IPS DF 19.7 (cell line): Measurements from ENCODE around the gene ABCA12.

Source experiments
- DNase-seq: peaks from one replicate; pipeline ENCODE4 v3.0.0-alpha.2; 2013; ENCODE audit warnings: low read depth, low spot score

The ABCA12 gene

GRCh38 chr2:215137329-215137686 is 1.1 kb downstream of the ABCA12 start:
- no peak for DNase-seq

- no peak for DNase-seq
Observed at GRCh38 chr2:215136669-215137328, 1.6 kb downstream of the ABCA12 start.

- no peak for DNase-seq
Observed at GRCh38 chr2:215120401-215120800, 18.0 kb downstream of the ABCA12 start.

GRCh38 chr2:215119847-215120246 is 18.6 kb downstream of the ABCA12 start:
- no peak for DNase-seq

GRCh38 chr2:215110918-215111317 is 27.5 kb downstream of the ABCA12 start:
- DNase-seq = no peak

- no peak for DNase-seq
Observed at GRCh38 chr2:215107216-215108056, 31.0 kb downstream of the ABCA12 start.

GRCh38 chr2:215105607-215106354 is 32.6 kb downstream of the ABCA12 start:
- no peak for DNase-seq

GRCh38 chr2:215104226-215104625 is 34.2 kb downstream of the ABCA12 start:
- no peak for DNase-seq

- DNase-seq = no peak
Observed at GRCh38 chr2:215098875-215099274, 39.6 kb downstream of the ABCA12 start.

GRCh38 chr2:215084080-215084479 is 54.3 kb downstream of the ABCA12 start:
- DNase-seq = no peak

GRCh38 chr2:215083146-215083545 is 55.3 kb downstream of the ABCA12 start:
- no peak for DNase-seq

- no peak for DNase-seq
Observed at GRCh38 chr2:215082446-215082845, 56.0 kb downstream of the ABCA12 start.

GRCh38 chr2:215080545-215080944 is 57.9 kb downstream of the ABCA12 start:
- no peak for DNase-seq

- DNase-seq = no peak
Observed at GRCh38 chr2:215071676-215072075, 66.8 kb downstream of the ABCA12 start.

- no peak for DNase-seq
Observed at GRCh38 chr2:215068399-215068798, 70.0 kb downstream of the ABCA12 start.

GRCh38 chr2:215066124-215066523 is 72.3 kb downstream of the ABCA12 start:
- no peak for DNase-seq

- DNase-seq = no peak
Observed at GRCh38 chr2:215063526-215063925, 74.9 kb downstream of the ABCA12 start.

- DNase-seq = no peak
Observed at GRCh38 chr2:215060861-215061536, 77.4 kb downstream of the ABCA12 start.

- no peak for DNase-seq
Observed at GRCh38 chr2:215059724-215060123, 78.7 kb downstream of the ABCA12 start.

- DNase-seq = no peak
Observed at GRCh38 chr2:215055891-215056290, 82.5 kb downstream of the ABCA12 start.

GRCh38 chr2:215052810-215053209 is 85.6 kb downstream of the ABCA12 start:
- no peak for DNase-seq

GRCh38 chr2:215052404-215052803 is 86.0 kb downstream of the ABCA12 start:
- no peak for DNase-seq
